ENCODE results near the gene ETNK2. TPM values are rescaled to one million over a fixed set of nuclear protein-coding genes. Genes with fewer than 3 reads are reported as not detected.

ETNK2 gene
- polyA plus RNA-seq, 1 experiment, result 25.6 TPM

DNA sequence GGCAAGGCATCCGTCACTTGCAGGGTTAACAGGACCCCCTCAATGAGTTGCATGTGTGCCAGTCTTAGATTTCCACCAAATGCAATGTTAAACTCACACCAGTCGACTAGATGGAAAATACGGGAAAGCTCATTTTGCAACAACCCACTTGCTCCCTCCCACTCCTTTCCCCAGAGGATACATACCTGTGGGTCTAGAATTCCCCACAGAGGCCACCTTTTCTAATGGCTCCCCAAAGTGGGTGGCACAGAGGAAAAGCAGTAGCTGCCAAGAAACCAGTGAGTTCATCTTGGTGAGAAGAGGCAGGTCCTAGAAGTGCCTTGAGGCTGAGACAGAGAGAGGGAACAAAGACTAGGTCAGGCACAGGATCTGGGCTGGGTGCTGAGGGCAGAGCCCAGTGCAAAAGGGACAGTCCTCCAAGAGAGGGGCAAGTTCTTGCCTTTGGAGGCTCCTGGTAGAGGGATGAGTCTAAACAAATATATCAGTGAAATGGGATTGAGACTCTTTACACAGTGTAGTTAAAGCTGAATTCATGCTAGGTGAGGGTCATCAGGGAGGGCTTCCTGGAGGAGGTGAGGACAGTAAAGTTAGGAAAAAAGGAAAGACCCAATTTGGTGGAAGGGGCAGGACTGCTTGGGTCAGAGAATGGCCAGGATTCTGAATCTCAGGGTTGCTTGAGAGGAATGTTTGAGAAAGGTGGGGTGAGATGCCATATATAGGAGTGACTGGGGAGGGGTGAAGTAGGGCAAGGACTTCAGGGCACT lies 40.9 kb upstream of the ETNK2 start:
- ChIA-PET POLR2A (no interaction called here), CTCF (interaction anchor here (0.7 to 3.3 kb wide), 6 partner anchors 14 to 174 kb away, joined by 3 to 39 read pairs (median 7); no protein-coding TSS in a partner anchor)
- H3K9me3 ChIP-seq (ENCODE audit: control insufficient read depth, insufficient read depth, low read length), result no peaks in the 10 kb centered on the region
- TF ChIP-seq, protein P1, sequence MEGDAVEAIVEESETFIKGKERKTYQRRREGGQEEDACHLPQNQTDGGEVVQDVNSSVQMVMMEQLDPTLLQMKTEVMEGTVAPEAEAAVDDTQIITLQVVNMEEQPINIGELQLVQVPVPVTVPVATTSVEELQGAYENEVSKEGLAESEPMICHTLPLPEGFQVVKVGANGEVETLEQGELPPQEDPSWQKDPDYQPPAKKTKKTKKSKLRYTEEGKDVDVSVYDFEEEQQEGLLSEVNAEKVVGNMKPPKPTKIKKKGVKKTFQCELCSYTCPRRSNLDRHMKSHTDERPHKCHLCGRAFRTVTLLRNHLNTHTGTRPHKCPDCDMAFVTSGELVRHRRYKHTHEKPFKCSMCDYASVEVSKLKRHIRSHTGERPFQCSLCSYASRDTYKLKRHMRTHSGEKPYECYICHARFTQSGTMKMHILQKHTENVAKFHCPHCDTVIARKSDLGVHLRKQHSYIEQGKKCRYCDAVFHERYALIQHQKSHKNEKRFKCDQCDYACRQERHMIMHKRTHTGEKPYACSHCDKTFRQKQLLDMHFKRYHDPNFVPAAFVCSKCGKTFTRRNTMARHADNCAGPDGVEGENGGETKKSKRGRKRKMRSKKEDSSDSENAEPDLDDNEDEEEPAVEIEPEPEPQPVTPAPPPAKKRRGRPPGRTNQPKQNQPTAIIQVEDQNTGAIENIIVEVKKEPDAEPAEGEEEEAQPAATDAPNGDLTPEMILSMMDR (IDR thresholded peaks at IDR 0.05; ENCODE audit: low read depth, low read length), result no peak
- H3K27me3 ChIP-seq (ENCODE audit: control insufficient read depth, insufficient read depth, low read length), result peaks cover 4% of the 10 kb centered on the region
- no peak overlapping the region for H3K27ac ChIP-seq (ENCODE audit: low read depth, low read length)
- H3K4me3 ChIP-seq (ENCODE audit: low read depth, low read length), result no peak overlapping the region
- no peak for DNase-seq (ENCODE audit: low read depth, low spot score)

- peaks cover 6% of the 10 kb centered on the region for H3K27me3 ChIP-seq (ENCODE audit: control insufficient read depth, insufficient read depth, low read length)
- TF ChIP-seq, protein P1 (IDR thresholded peaks at IDR 0.05; ENCODE audit: low read depth, low read length), result no peak
- CTCF ChIA-PET, result interaction anchor here (0.7 to 3.3 kb wide), 5 partner anchors 14 to 174 kb away, joined by 3 to 39 read pairs (median 6); no protein-coding TSS in a partner anchor
- no peak for DNase-seq (ENCODE audit: low read depth, low spot score)
- no peaks in the 10 kb centered on the region for H3K9me3 ChIP-seq (ENCODE audit: control insufficient read depth, insufficient read depth, low read length)
- no peak overlapping the region for H3K4me3 ChIP-seq (ENCODE audit: low read depth, low read length)
- H3K27ac ChIP-seq (ENCODE audit: low read depth, low read length), result no peak overlapping the region
- POLR2A ChIA-PET, result no interaction called here
Observed at GRCh38 chr1:204192046-204192445, 40.2 kb upstream of the ETNK2 start.

DNA sequence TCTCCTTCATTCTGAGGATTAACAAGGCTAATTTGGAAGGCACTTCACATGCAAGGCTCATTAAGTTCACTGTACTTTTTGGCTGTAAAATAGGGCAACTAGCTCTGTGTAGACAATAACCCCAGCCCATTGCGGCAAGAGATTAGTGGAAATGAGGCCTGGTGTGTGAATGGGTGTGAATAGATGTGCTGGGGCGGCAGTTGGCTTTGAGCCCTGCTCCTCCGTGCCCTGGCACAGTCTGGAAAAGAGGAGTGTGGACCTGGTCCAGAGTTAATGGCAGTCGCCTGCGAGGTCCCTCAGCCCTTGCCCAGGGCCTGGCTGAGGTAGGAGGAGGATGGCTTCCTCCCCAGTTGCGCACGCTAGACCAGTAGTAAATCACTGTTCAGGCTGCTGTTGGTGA lies 39.6 kb upstream of the ETNK2 start:
- CTCF ChIA-PET, result interaction anchor here (0.8 to 3.3 kb wide), 8 partner anchors 15 to 207 kb away, joined by 3 to 39 read pairs (median 6); partner anchors contain the start of gene GOLT1A
- POLR2A ChIA-PET, result no interaction called here
- Histone ChIP-seq H3K27me3 (ENCODE audit: control insufficient read depth, insufficient read depth, low read length) (peaks cover 6% of the 10 kb centered on the region), H3K4me3 (ENCODE audit: low read depth, low read length) (no peak overlapping the region), H3K27ac (ENCODE audit: low read depth, low read length) (no peak overlapping the region), H3K9me3 (ENCODE audit: control insufficient read depth, insufficient read depth, low read length) (no peaks in the 10 kb centered on the region)
- TF ChIP-seq, protein P1 (IDR thresholded peaks at IDR 0.05; ENCODE audit: low read depth, low read length), result no peak
- DNase-seq (ENCODE audit: low read depth, low spot score), result no peak

DNA sequence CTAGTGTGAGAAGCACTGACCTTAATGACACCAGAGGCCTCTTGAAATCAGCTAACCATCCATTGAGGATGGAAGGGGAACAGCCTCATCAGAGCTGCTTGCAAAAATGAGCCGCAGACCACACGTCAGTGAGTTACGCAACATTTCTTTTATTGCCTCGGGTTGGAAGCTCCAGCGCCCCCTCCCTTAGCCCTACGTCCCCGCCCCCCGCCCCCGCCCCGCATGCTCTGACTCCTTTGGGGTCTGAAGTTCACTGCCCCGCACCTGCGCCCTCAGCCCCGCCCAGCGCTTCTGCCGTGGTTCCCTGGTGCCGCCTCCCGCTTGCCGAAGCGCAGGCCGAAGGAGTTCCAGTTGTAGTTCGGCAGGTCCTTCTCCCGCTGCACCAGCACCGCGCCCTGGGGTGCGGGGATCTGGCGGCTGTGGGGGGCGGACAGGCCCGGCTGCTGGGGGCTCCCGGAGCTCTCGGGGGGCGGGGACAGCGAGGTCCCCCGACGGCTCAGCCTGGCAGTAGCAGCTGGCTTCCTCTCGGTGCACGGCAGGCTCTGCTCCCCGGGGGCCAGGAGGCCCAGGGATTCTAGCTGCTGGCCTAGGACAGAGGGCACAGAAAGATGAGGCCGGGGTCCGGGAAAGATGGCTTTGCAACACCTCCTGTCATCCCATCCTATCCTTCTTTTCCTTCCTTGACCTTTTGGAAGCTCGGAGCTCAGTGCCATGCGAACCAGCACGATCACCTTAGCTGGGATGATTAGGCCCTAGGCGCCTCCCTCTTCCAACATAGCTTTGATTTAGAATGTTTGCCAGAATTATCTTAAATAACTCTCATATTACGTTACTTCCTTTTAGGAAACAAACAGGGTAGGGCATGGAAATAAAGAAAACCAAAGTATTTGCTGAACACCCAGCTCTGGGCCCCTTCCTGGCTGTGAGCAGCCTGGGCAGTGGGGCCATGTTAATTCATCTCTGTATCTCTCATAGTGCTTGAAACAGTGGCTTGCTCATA lies 38.7 kb upstream of the ETNK2 start:
- POLR2A ChIA-PET, result interaction anchor here (0.9 kb wide), 1 partner anchor 63 kb away, joined by 3 read pairs; no protein-coding TSS in a partner anchor
- Histone ChIP-seq H3K27me3 (ENCODE audit: control insufficient read depth, insufficient read depth, low read length) (peaks cover 6% of the 10 kb centered on the region), H3K9me3 (ENCODE audit: control insufficient read depth, insufficient read depth, low read length) (no peaks in the 10 kb centered on the region), H3K27ac (ENCODE audit: low read depth, low read length) (no peak overlapping the region), H3K4me3 (ENCODE audit: low read depth, low read length) (peak overlapping the region; percentile 17; the same call in 1 of the 2 replicates)
- TF ChIP-seq, protein P1 (IDR thresholded peaks at IDR 0.05; ENCODE audit: low read depth, low read length), result no peak
- no peak for DNase-seq (ENCODE audit: low read depth, low spot score)
- CTCF ChIA-PET, result interaction anchor here (0.8 to 3.3 kb wide), 8 partner anchors 16 to 313 kb away, joined by 3 to 39 read pairs (median 6); partner anchors contain the start of gene GOLT1A

Measured in AG04450 (cell line).